ENCODE data around the gene PPM1B.

DNA sequence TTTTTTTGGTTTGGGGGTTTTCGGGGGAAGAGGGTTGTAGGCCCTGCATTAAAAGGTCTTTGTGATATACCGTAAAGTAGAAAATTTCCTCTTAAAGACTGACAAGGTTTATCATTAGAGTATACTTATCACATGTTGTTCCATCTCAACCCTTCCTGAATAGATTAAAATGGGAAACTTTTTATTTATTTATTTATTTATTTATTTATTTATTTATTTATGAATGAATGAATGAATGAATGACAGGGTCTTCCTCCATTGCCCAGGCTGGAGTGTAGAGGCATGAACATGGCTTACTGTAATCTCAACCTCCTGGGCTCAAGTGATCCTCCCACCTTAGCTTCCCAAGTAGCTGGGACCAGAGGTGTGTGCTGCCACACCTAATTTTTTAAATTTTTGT, 58.1 kb downstream of the PPM1B start:
- TF ChIP-seq POLR2A (IDR thresholded peaks at IDR 0.05) (no peak), POLR2AphosphoS5 (IDR thresholded peaks at IDR 0.05; ENCODE audit: insufficient read depth in 1 of 2, low read depth in 1 of 2) (no peak)
- TF ChIP-seq, protein P1, sequence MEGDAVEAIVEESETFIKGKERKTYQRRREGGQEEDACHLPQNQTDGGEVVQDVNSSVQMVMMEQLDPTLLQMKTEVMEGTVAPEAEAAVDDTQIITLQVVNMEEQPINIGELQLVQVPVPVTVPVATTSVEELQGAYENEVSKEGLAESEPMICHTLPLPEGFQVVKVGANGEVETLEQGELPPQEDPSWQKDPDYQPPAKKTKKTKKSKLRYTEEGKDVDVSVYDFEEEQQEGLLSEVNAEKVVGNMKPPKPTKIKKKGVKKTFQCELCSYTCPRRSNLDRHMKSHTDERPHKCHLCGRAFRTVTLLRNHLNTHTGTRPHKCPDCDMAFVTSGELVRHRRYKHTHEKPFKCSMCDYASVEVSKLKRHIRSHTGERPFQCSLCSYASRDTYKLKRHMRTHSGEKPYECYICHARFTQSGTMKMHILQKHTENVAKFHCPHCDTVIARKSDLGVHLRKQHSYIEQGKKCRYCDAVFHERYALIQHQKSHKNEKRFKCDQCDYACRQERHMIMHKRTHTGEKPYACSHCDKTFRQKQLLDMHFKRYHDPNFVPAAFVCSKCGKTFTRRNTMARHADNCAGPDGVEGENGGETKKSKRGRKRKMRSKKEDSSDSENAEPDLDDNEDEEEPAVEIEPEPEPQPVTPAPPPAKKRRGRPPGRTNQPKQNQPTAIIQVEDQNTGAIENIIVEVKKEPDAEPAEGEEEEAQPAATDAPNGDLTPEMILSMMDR (IDR thresholded peaks at IDR 0.05), result no peak
